GM20000 (cell line): ENCODE measurements around the gene CEP128.

Source experiments
- DNase-seq: peaks from one replicate; pipeline ENCODE4 v3.0.0; 2012; ENCODE audit warnings: low spot score
- TF ChIP-seq, protein P1 (sequence below): IDR thresholded peaks from 2 replicates; pipeline ENCODE4 v1.5.1; 2012; ENCODE audit warnings: mild to moderate bottlenecking, control low read depth; ENCODE audit errors: extremely low read depth, missing control alignments

CEP128 gene

DNA sequence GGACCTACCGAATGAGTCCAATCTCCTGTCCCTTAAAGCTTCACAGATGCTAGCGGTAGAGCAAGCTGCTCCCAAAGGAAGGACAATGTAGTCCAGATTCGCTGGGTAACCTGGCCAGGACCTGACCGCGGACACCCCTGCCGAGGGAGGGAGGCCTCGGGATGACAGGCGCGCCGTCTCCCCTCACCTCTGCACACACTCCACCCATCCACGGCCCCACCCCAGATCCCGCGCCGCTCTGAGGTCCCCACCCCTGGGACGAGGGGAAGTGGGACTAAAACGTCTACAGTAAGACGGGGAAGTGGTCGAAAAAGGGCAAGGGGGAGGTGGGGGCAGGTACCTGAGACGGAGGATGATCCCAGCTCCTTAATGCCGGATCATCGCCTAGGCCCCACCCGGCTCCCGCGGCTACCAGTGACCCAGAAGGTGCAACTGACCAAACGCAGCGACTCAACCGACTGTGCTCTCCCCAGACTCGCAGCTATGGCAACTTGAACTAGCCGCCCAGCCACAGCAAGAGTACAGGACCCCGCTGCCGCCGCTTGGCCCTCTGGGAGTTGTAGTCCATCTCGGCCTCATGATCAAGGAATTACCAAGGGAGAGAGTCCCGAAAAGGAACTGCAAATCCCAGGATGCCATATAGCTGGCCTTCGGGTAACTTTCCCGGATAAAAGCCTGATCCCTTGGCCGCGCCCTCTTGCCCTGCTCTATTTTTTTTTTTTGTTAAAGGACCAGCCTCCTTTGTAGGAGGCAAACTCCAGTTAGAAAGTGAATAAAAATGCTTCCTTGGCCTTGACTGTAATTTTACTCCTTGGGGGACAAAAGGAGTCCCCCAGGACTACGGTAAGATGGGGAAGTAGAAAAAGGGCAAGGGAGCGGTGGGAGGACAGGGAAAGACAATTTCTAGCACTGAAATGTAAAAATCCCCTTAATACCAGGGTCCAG, at the start of gene CEP128:
Gene CEP128, minus strand, starts transcription at position 498 of the 945 bp plus-strand sequence.
- TF ChIP-seq, protein P1, sequence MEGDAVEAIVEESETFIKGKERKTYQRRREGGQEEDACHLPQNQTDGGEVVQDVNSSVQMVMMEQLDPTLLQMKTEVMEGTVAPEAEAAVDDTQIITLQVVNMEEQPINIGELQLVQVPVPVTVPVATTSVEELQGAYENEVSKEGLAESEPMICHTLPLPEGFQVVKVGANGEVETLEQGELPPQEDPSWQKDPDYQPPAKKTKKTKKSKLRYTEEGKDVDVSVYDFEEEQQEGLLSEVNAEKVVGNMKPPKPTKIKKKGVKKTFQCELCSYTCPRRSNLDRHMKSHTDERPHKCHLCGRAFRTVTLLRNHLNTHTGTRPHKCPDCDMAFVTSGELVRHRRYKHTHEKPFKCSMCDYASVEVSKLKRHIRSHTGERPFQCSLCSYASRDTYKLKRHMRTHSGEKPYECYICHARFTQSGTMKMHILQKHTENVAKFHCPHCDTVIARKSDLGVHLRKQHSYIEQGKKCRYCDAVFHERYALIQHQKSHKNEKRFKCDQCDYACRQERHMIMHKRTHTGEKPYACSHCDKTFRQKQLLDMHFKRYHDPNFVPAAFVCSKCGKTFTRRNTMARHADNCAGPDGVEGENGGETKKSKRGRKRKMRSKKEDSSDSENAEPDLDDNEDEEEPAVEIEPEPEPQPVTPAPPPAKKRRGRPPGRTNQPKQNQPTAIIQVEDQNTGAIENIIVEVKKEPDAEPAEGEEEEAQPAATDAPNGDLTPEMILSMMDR, result no peak
- peak; percentile 86 for DNase-seq

DNA sequence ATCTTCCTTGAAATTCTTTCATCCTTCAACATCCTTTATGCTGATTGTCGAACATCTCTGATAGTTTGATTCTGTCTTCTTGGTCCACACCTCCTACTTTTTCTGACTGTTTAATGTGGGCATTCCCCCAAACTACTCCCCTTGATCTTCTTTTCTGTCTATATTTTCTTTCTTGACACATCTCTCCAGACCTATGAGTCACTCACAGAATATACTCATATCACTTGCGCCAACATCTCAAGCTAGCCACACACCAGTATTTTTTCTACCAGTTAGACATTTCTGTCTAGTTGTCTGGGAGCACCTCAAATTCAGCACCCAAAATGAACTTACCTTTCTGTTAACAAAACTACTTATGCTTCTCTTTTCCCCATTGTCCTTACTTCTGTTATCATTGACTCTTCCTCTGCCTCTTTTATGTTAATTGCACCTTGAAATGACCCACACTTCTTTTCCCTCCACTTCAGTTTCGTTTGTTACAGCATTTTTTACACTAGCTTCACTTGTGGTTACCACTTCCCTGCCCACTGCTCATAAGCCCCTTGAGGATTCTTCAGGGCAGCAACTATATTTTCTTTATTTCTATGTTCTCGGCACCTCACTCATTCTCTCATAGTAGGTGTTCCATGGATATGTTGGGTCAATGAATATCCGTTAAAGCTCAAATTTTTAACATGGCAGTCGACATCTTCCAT, 47.3 kb upstream of the CEP128 start:
- DNase-seq, result no peak
- TF ChIP-seq, protein P1, result no peak

DNA sequence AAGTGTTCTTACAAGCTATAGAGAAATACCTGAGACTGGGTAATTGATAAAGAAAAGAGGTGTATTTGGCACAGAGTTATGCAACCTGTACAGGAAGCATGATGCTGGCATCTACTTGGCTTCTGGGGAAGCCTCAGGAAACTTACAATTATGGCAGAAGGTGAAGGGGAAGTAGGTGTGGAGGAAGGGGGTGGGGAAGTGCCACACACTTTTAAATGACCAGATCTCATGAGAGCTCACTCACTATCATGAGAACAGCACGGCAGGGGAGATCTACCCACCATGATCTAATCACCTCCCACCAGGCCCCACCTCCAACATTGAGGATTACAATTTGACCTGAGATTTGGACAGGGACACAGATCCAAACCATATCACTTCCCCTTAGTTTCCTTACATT, 46.7 kb upstream of the CEP128 start:
- TF ChIP-seq, protein P1, result no peak
- DNase-seq, result no peak

DNA sequence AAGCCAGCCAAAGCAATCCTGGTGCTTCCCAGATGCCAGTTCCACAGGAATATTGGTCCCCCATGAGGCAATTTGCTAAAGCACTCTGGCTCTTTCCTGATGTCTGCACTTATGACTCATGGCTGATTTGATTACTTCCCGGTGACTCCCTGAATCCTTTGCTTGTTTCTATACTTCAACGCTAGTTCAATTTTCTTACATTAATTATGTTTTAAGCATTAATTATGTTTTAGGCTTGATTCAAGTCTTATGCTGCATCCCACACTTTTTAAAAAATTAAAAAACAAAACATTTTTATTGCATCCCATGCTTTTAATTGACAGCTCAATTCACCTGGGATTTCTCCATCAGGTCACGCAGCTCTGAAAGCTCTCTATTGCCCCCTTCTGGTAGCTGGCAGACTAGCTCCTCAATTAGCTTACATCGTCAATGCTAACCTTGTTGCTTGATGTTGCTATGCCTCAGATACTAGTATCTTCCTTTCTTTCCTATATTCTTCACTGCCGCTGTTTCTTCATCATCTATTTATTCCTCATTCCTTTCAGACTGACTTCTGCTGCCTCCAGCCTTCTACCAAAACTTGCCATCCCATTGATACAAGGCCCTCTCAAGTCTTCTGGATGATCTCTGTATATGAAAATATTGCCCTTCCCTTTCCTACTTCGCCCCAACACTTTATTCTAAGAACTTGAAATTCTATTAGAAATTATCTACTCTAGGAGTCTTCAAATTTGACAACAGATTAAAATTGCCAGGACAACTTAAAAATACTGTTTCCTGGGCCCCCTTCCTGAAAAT, 45.9 kb upstream of the CEP128 start:
- TF ChIP-seq, protein P1, result peak; percentile 67
- peak; percentile 67 for DNase-seq

DNA sequence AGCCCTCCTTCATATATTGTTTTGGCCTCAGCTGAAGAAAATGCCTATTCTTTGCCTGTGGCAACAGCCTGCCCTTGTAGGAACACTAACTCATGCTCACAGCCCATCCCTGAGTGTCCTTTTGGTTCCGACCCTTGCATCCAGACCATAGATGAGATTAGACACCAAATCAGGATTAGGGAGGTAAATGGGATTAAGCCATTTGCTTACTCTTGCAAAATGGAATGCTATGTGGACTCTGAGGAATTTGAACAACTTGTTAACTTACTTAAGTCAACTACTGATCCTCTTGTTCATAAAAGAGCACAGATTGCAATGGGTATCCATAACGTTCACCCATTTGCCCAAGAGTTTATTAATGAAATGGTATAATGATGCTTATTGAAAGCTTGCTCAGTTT, 41.2 kb upstream of the CEP128 start:
- TF ChIP-seq, protein P1, result no peak

DNA sequence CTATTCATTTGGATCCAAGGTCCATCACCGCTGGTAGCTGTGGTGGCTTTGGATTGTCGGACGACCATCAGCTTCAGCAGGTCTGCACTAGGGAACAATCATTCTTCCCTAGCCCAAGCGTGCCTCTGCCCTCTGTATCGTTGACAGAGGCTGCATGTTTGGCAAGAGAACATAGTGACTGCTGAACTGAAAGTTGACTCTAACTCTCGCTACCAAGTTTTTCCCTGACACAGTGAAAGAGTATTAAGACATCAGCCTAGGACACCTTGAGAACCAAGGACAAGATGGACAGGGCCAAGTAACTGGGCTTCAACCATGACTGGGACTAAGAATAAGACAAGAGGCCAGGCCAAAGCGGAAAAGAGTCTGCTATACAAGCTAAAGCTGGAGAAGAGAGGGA, 40.1 kb upstream of the CEP128 start:
- TF ChIP-seq, protein P1, result no peak
- no peak for DNase-seq

More for the DNA sequence above, 41.2 kb upstream of the CEP128 start:
- no peak for DNase-seq

DNA sequence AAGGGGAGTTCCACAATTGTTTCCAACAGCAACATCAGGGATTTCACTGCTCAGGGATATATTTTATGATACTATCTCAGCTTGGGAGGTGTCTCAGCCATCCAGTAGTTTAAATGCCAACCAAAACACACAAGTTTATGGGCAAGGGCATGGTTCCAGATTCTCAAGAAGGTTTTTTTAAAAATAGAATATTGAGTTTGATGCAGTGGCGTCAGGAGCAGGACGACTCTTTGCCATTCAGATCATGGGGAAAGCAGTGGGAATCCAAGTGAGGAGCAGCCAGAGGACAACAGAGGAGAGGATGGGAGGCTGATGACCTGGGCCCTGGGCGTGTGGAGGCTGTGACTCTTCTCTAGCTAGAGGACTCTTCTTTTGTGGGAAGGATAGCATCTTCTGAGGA, 39.6 kb upstream of the CEP128 start:
- DNase-seq, result no peak
- TF ChIP-seq, protein P1, result no peak
